Activated CD8-positive, alpha-beta T cell treated with anti-CD3 and anti-CD28 coated beads for 36 hours (primary cell): ENCODE results near the gene OS9. TPM values are rescaled to one million over a fixed set of nuclear protein-coding genes. Genes with fewer than 3 reads are reported as not detected.
A peak's percentile ranks its signal among the peaks of the same experiment; 100 is the strongest.

Experiments
- ATAC-seq: fragments of 200-7000 bp; cut with Tn5 transposase; one replicate; pipeline ENCODE4 v1.10.0; 2021; ENCODE audit warnings: mild to moderate bottlenecking, moderate library complexity
- CTCF ChIA-PET: fragments of 350-600 bp; sonication (Branson Sonifier 250); formaldehyde crosslinking; loops from one replicate; lab custom pipeline; 2021; ENCODE audit warnings: antibody characterized with exemption; lab: Charles Lee
- POLR2A ChIA-PET: fragments of 350-600 bp; sonication (Branson Sonifier 250); formaldehyde crosslinking; loops from one replicate; lab custom pipeline; 2021; ENCODE audit warnings: antibody characterized with exemption; lab: Charles Lee
- DNase-seq: peaks from one replicate; pipeline ENCODE4 v3.0.0-alpha.2; 2020
- H3K27ac Mint-ChIP-seq: one replicate; pipeline ENCODE4 v1.8.0; 2021; ENCODE audit warnings: mild to moderate bottlenecking, mixed read lengths
- H3K27me3 Mint-ChIP-seq: one replicate; pipeline ENCODE4 v1.8.0; 2021; ENCODE audit warnings: mixed read lengths
- H3K36me3 Mint-ChIP-seq: one replicate; pipeline ENCODE4 v1.8.0; 2021; ENCODE audit warnings: low read depth, mixed read lengths
- H3K4me1 Mint-ChIP-seq: one replicate; pipeline ENCODE4 v1.8.0; 2021; ENCODE audit warnings: low read depth, mixed read lengths
- H3K4me3 Mint-ChIP-seq: one replicate; pipeline ENCODE4 v1.8.0; 2021; ENCODE audit warnings: mild to moderate bottlenecking, moderate library complexity, mixed read lengths
- H3K9me3 Mint-ChIP-seq: one replicate; pipeline ENCODE4 v1.8.0; 2021; ENCODE audit warnings: mixed read lengths
- intact Hi-C: fragments of 100-400 bp; cut with micrococcal nuclease; formaldehyde crosslinking; loops from one replicate; pipeline ENCODE4 v1.10.0; 2022
- microRNA-seq: library from miRNA; unstranded; fragments of <30 nt; microRNA quantifications from one replicate; pipeline ENCODE4 v1.2.0, GENCODE V29; 2022; ENCODE audit warnings: borderline microRNAs expressed, borderline replicate concordance
- total RNA-seq, 2 experiments: library from RNA; stranded (reverse); gene quantifications; one replicate each; pipeline ENCODE4 v1.2.3, GENCODE V29; 2021
- TF ChIP-seq, protein P1 (sequence below): fragments of 200-600 bp; IDR thresholded peaks from one replicate; pipeline ENCODE4 v1.8.0; 2022; ENCODE audit warnings: antibody characterized with exemption, mild to moderate bottlenecking

The OS9 gene
- total RNA-seq, 2 experiments from 2014 or later = 53.0 to 56.3 TPM

- no peak for ATAC-seq
- Mint-ChIP-seq H3K27ac (no peak overlapping the region), H3K4me3 (peak overlapping the region; percentile 19), H3K36me3 (peaks cover 32% of the 10 kb centered on the region), H3K27me3 (peaks cover 6% of the 10 kb centered on the region), H3K4me1 (peaks cover 25% of the 10 kb centered on the region), H3K9me3 (no peaks in the 10 kb centered on the region)
- TF ChIP-seq, protein P1, sequence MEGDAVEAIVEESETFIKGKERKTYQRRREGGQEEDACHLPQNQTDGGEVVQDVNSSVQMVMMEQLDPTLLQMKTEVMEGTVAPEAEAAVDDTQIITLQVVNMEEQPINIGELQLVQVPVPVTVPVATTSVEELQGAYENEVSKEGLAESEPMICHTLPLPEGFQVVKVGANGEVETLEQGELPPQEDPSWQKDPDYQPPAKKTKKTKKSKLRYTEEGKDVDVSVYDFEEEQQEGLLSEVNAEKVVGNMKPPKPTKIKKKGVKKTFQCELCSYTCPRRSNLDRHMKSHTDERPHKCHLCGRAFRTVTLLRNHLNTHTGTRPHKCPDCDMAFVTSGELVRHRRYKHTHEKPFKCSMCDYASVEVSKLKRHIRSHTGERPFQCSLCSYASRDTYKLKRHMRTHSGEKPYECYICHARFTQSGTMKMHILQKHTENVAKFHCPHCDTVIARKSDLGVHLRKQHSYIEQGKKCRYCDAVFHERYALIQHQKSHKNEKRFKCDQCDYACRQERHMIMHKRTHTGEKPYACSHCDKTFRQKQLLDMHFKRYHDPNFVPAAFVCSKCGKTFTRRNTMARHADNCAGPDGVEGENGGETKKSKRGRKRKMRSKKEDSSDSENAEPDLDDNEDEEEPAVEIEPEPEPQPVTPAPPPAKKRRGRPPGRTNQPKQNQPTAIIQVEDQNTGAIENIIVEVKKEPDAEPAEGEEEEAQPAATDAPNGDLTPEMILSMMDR = no peak
- intact Hi-C loops = no loop called here
- POLR2A ChIA-PET = interaction anchor here (1.6 kb wide), 1 partner anchor 29 kb away, joined by 3 read pairs; no protein-coding TSS in a partner anchor
- CTCF ChIA-PET = interaction anchor here (1.7 to 6.2 kb wide), 3 partner anchors 10 to 13 kb away, joined by 6 to 74 read pairs (median 17); partner anchors contain the start of gene MARCHF9
- no peak for DNase-seq
Observed at GRCh38 chr12:57769594-57769993, 75.7 kb downstream of the OS9 start.

DNA sequence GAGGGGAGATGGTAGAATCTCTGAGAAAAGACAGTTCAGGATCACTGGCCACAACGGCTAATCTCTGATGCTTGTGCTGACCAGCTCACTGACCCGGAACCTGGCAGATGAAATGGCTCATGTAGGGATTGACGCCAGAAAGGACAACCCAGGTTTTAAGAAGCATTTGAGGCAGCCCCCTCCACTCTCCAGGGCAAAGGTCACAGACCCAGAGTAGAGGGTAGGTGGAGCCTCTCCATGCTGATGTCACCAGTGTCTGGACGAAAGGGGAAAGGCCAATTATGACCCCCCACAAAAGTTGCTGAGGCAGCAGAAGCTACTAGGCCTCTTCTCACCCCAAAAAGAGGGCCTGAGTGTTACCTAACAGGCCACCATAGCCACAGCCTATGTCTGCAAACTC is 76.8 kb downstream of the OS9 start:
- ATAC-seq = no peak
- Mint-ChIP-seq H3K27me3 (peaks cover 6% of the 10 kb centered on the region), H3K4me1 (peaks cover 21% of the 10 kb centered on the region), H3K27ac (no peak overlapping the region), H3K4me3 (peak overlapping the region; percentile 99), H3K9me3 (no peaks in the 10 kb centered on the region), H3K36me3 (peaks cover 28% of the 10 kb centered on the region)
- ChIA-PET CTCF (interaction anchor here (0.8 to 4.3 kb wide), 3 partner anchors 12 to 14 kb away, joined by 3 to 17 read pairs (median 6); partner anchors contain the start of gene TSFM), POLR2A (interaction anchor here (1.6 kb wide), 1 partner anchor 30 kb away, joined by 3 read pairs; no protein-coding TSS in a partner anchor)
- TF ChIP-seq, protein P1 = no peak
- no peak for DNase-seq
- intact Hi-C loops = no loop called here

Small RNAs within 50 kb of the gene (microRNA-seq; reads per million reads assigned to microRNA genes)
- gene MIR6759 = not detected

Other genes starting within 250 kb of the OS9 start
- 1 to 10 TPM; 1.7 to 2.3 TPM for gene INHBE, start 238.8 kb upstream of the OS9 start, total RNA-seq
- under 1 TPM; 0.20 to 0.83 TPM for gene GLI1, start 234.3 kb upstream of the OS9 start, total RNA-seq
- gene ARHGAP9, start 214.3 kb upstream of the OS9 start, total RNA-seq = 100 to 1,000 TPM; 125 to 128 TPM
- 100 to 1,000 TPM; 343 to 345 TPM for gene MARS1, start 206.1 kb upstream of the OS9 start, total RNA-seq
- gene DDIT3, start 173.6 kb upstream of the OS9 start, total RNA-seq = 10 to 100 TPM; 28.0 TPM
- 10 to 100 TPM; 46.5 to 47.3 TPM for gene MBD6, start 171.3 kb upstream of the OS9 start, total RNA-seq
- gene DCTN2, start 146.9 kb upstream of the OS9 start, total RNA-seq = 10 to 100 TPM; 66.2 to 68.6 TPM
- 1 to 10 TPM; 1.2 to 1.3 TPM for gene KIF5A, start 144.1 kb upstream of the OS9 start, total RNA-seq
- gene PIP4K2C, start 102.9 kb upstream of the OS9 start, total RNA-seq = 10 to 100 TPM; 10.7 to 12.3 TPM
- 10 to 100 TPM; 13.7 to 15.1 TPM for gene DTX3, start 89.3 kb upstream of the OS9 start, total RNA-seq
- 1 to 10 TPM; 1.1 to 1.2 TPM for gene ARHGEF25, start 82.7 kb upstream of the OS9 start, total RNA-seq
- gene B4GALNT1, start 60.9 kb upstream of the OS9 start, total RNA-seq = 1 to 10 TPM in 1 of 2 experiments, under 1 TPM in 1; 0.61 to 1.4 TPM
- gene AGAP2, start 44.6 kb downstream of the OS9 start, total RNA-seq = 10 to 100 TPM; 22.4 TPM
- 1 to 10 TPM; 6.9 to 7.5 TPM for gene TSPAN31, start 50.9 kb downstream of the OS9 start, total RNA-seq
- 100 to 1,000 TPM; 218 to 221 TPM for gene CDK4, start 58.2 kb downstream of the OS9 start, total RNA-seq
- 10 to 100 TPM; 23.4 to 24.3 TPM for gene MARCHF9, start 61.0 kb downstream of the OS9 start, total RNA-seq
- gene CYP27B1, start 72.9 kb downstream of the OS9 start, total RNA-seq = 1 to 10 TPM; 7.6 to 7.9 TPM
- gene METTL1, start 78.0 kb downstream of the OS9 start, total RNA-seq = 10 to 100 TPM; 29.6 to 34.1 TPM
- 1 to 10 TPM; 4.0 to 4.3 TPM for gene EEF1AKMT3, start 78.5 kb downstream of the OS9 start, total RNA-seq
- 10 to 100 TPM; 46.3 to 47.3 TPM for gene TSFM, start 88.7 kb downstream of the OS9 start, total RNA-seq
- under 1 TPM; 0.34 to 0.49 TPM for gene AVIL, start 124.6 kb downstream of the OS9 start, total RNA-seq
- gene CTDSP2, start 152.6 kb downstream of the OS9 start, total RNA-seq = 10 to 100 TPM; 67.1 to 67.2 TPM
- gene ATP23, start 247.4 kb downstream of the OS9 start, total RNA-seq = 10 to 100 TPM; 15.8 to 16.7 TPM